Hepatocyte (in vitro differentiated cells): Measurements from ENCODE around the gene EIF3K. TPM values are rescaled to one million over a fixed set of nuclear protein-coding genes. Genes with fewer than 3 reads are reported as not detected.

Experiments
- DNase-seq: peaks from one replicate; pipeline ENCODE4 v3.0.0-alpha.2; 2016; ENCODE audit warnings: low spot score
- H2AFZ ChIP-seq: fragments of 200-600 bp; sonication (generic); 2 replicates; pipeline ENCODE4 v1.6.0; 2016; ENCODE audit warnings: antibody characterized with exemption, mild to moderate bottlenecking
- H3K27ac ChIP-seq: fragments of 200-600 bp; sonication (generic); 2 replicates; pipeline ENCODE4 v1.5.1; 2016; ENCODE audit warnings: mild to moderate bottlenecking
- H3K27me3 ChIP-seq: fragments of 200-600 bp; sonication (generic); 2 replicates; pipeline ENCODE4 v1.6.1; 2016
- H3K36me3 ChIP-seq: fragments of 200-600 bp; sonication (generic); replicated peaks from 2 replicates; pipeline ENCODE4 v1.5.1; 2016; ENCODE audit warnings: low read depth; ENCODE audit not compliant: insufficient read depth
- H3K4me1 ChIP-seq: fragments of 200-600 bp; sonication (generic); 2 replicates; pipeline ENCODE4 v1.5.1; 2016; ENCODE audit warnings: mild to moderate bottlenecking, moderate library complexity; ENCODE audit not compliant: insufficient read depth
- H3K4me2 ChIP-seq: fragments of 200-600 bp; sonication (generic); 2 replicates; pipeline ENCODE4 v1.6.0; 2016
- H3K4me3 ChIP-seq: fragments of 200-600 bp; sonication (generic); 2 replicates; pipeline ENCODE4 v1.5.1; 2016; ENCODE audit warnings: mild to moderate bottlenecking
- H3K79me2 ChIP-seq: fragments of 200-600 bp; sonication (generic); 2 replicates; pipeline ENCODE4 v1.6.0; 2017; ENCODE audit warnings: mild to moderate bottlenecking
- H3K9me2 ChIP-seq: fragments of 200-600 bp; sonication (generic); replicated peaks from 2 replicates; pipeline ENCODE4 v1.6.0; 2017; ENCODE audit warnings: mild to moderate bottlenecking; ENCODE audit not compliant: insufficient read depth
- H3K9me3 ChIP-seq: fragments of 200-600 bp; sonication (generic); 2 replicates; pipeline ENCODE4 v1.5.1; 2016; ENCODE audit warnings: low read depth, mild to moderate bottlenecking
- H4K20me1 ChIP-seq: fragments of 200-600 bp; sonication (generic); 2 replicates; pipeline ENCODE4 v1.6.0; 2016; ENCODE audit warnings: mild to moderate bottlenecking; ENCODE audit not compliant: insufficient read depth, poor library complexity, severe bottlenecking
- CTCF ChIP-seq: fragments of 200-600 bp; sonication (generic); IDR thresholded peaks from 2 replicates; pipeline ENCODE4 v1.5.1; 2016; ENCODE audit warnings: antibody characterized with exemption, mild to moderate bottlenecking; ENCODE audit not compliant: poor library complexity
- EZH2 ChIP-seq: fragments of 200-600 bp; sonication (generic); IDR thresholded peaks from 2 replicates; pipeline ENCODE4 v1.6.1; 2016; ENCODE audit warnings: antibody characterized with exemption, mild to moderate bottlenecking, borderline replicate concordance
- EZH2phosphoT487 ChIP-seq: fragments of 200-600 bp; sonication (generic); IDR thresholded peaks from one replicate; pipeline ENCODE4 v1.6.1; 2018; ENCODE audit warnings: antibody characterized with exemption, mild to moderate bottlenecking, low read depth, moderate library complexity; ENCODE audit not compliant: unreplicated experiment, severe bottlenecking
- WGBS: methylation state at CpG from one replicate; pipeline ENCODE4 v1.1.6; 2016; ENCODE audit warnings: low lambda C conversion rate; ENCODE audit errors: missing lambda C conversion rate; 5-methylcytosine and 5-hydroxymethylcytosine counted together
- polyA plus RNA-seq: library from polyadenylated mRNA; unstranded; fragments of >200 nt; fragmentation: Nextera tagmentation; extraction: Ambion mirVana; gene quantifications from 2 replicates; pipeline ENCODE4 v1.2.1, GENCODE V29; 2016
- total RNA-seq: library from RNA; depleted of rRNA; stranded (reverse); fragments of >200 nt; gene quantifications from 2 replicates; pipeline ENCODE4 v1.2.3, GENCODE V29; 2014

The EIF3K gene
- total and polyA plus RNA-seq, 2 experiments from 2014 or later = 171 to 354 TPM

- Histone ChIP-seq H3K27me3 (no peaks in the 10 kb centered on the region), H3K4me1 (no peaks in the 10 kb centered on the region)
Observed at GRCh38 chr19:38638461-38638860, 19.5 kb downstream of the EIF3K start.

GRCh38 chr19:38639679-38640078, 20.7 kb downstream of the EIF3K start:
- H3K4me2 ChIP-seq = no peak overlapping the region
- no peaks in the 10 kb centered on the region for H3K36me3 ChIP-seq
- 93% methylated on average over 2 of the region's 2 CpGs for WGBS
- H2AFZ ChIP-seq = no peak overlapping the region
- no peaks in the 10 kb centered on the region for H3K4me1 ChIP-seq
- peaks cover 2% of the 10 kb centered on the region for H3K79me2 ChIP-seq
- H3K4me3 ChIP-seq = no peak overlapping the region
- H3K27ac ChIP-seq = no peak overlapping the region
- H4K20me1 ChIP-seq = no peaks in the 10 kb centered on the region
- TF ChIP-seq EZH2 (no peak), EZH2phosphoT487 (no peak), CTCF (no peak)
- H3K9me3 ChIP-seq = no peaks in the 10 kb centered on the region
- no peaks in the 10 kb centered on the region for H3K9me2 ChIP-seq
- DNase-seq = no peak
- H3K27me3 ChIP-seq = no peaks in the 10 kb centered on the region

More at GRCh38 chr19:38638461-38638860, 19.5 kb downstream of the EIF3K start:
- DNase-seq = no peak
- Histone ChIP-seq H3K4me3 (no peak overlapping the region), H3K9me2 (no peaks in the 10 kb centered on the region), H3K27ac (no peak overlapping the region), H3K36me3 (no peaks in the 10 kb centered on the region), H2AFZ (no peak overlapping the region), H3K4me2 (no peak overlapping the region), H4K20me1 (no peaks in the 10 kb centered on the region), H3K79me2 (peaks cover 2% of the 10 kb centered on the region), H3K9me3 (no peaks in the 10 kb centered on the region)
- TF ChIP-seq EZH2phosphoT487 = no peak
- TF ChIP-seq EZH2 = no peak
- no peak for TF ChIP-seq CTCF
- 96% methylated on average over 3 of the region's 3 CpGs for WGBS

GRCh38 chr19:38640368-38640767, 21.4 kb downstream of the EIF3K start:
- H2AFZ ChIP-seq = no peak overlapping the region
- TF ChIP-seq EZH2 (no peak), EZH2phosphoT487 (no peak), CTCF (no peak)
- H3K4me1 ChIP-seq = no peaks in the 10 kb centered on the region
- H3K4me2 ChIP-seq = no peak overlapping the region
- H3K79me2 ChIP-seq = no peaks in the 10 kb centered on the region
- H3K36me3 ChIP-seq = no peaks in the 10 kb centered on the region
- no peaks in the 10 kb centered on the region for H4K20me1 ChIP-seq
- no peak overlapping the region for H3K27ac ChIP-seq
- H3K4me3 ChIP-seq = no peak overlapping the region
- no peaks in the 10 kb centered on the region for H3K27me3 ChIP-seq
- DNase-seq = peak; percentile 22
- H3K9me2 ChIP-seq = no peaks in the 10 kb centered on the region
- 72% methylated on average over 4 of the region's 4 CpGs for WGBS
- no peaks in the 10 kb centered on the region for H3K9me3 ChIP-seq

GRCh38 chr19:38642176-38642575, 23.2 kb downstream of the EIF3K start:
- Histone ChIP-seq H3K9me3 (no peaks in the 10 kb centered on the region), H3K36me3 (no peaks in the 10 kb centered on the region), H3K9me2 (no peaks in the 10 kb centered on the region), H3K4me3 (no peak overlapping the region), H3K27ac (no peak overlapping the region), H3K27me3 (no peaks in the 10 kb centered on the region), H3K79me2 (no peaks in the 10 kb centered on the region), H3K4me1 (no peaks in the 10 kb centered on the region), H2AFZ (no peak overlapping the region), H3K4me2 (no peak overlapping the region), H4K20me1 (no peaks in the 10 kb centered on the region)
- DNase-seq = no peak
- TF ChIP-seq EZH2phosphoT487 (no peak), EZH2 (no peak), CTCF (no peak)
- 69% methylated on average over 9 of the region's 9 CpGs for WGBS
